ENCODE data around the gene NHSL2.
A peak's percentile ranks its signal among the peaks of the same experiment; 100 is the strongest.

NHSL2 gene

DNA sequence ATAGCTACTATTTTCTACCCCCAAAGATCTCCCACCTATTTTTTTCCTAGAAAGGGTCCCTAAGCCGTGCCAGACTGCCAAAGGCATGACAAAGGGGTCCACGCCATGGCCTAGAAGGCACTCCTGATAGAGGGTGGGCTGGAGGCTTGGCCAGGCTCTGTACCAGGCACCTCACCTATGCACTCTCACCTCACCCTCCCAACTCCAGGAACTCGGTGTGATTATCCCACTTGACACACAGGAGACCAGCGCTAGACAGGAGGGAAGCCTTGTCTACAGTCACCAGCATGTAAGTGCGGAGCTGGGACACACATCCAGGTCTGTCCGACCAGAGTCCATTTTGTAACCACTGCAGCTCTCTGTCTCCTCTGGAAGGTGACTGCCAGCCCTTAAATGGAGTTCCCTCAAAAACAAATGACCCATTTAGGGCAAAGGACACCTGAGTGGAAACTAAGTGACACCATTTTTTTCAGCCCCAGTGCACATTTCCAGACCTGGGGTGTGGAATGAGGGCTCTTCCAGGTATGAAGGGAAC is 114.7 kb downstream of the NHSL2 start:
- Histone ChIP-seq H3K9me3 (ENCODE audit: control insufficient read depth in 2 of 2, low read length in 2 of 2) (no peaks in the 10 kb centered on the region), H3K9ac (ENCODE audit: low read depth in 1 of 2, low read length in 2 of 2) (no peak overlapping the region), H3K4me1 (ENCODE audit: control insufficient read depth in 2 of 2, insufficient read depth in 2 of 2, low read length in 2 of 2) (no peaks in the 10 kb centered on the region), H3K36me3 (ENCODE audit: control insufficient read depth in 2 of 2, insufficient read depth in 2 of 2, low read length in 2 of 2) (no peaks in the 10 kb centered on the region), H3K27ac (ENCODE audit: low read depth in 2 of 2, low read length in 2 of 2) (no peak overlapping the region), H3K27me3 (ENCODE audit: control insufficient read depth in 2 of 2, insufficient read depth in 2 of 2, low read length in 2 of 2) (peaks cover 2 to 19% of the 10 kb centered on the region in 2 donors), H3K4me3 (ENCODE audit: low read length in 2 of 2) (no peak overlapping the region)

DNA sequence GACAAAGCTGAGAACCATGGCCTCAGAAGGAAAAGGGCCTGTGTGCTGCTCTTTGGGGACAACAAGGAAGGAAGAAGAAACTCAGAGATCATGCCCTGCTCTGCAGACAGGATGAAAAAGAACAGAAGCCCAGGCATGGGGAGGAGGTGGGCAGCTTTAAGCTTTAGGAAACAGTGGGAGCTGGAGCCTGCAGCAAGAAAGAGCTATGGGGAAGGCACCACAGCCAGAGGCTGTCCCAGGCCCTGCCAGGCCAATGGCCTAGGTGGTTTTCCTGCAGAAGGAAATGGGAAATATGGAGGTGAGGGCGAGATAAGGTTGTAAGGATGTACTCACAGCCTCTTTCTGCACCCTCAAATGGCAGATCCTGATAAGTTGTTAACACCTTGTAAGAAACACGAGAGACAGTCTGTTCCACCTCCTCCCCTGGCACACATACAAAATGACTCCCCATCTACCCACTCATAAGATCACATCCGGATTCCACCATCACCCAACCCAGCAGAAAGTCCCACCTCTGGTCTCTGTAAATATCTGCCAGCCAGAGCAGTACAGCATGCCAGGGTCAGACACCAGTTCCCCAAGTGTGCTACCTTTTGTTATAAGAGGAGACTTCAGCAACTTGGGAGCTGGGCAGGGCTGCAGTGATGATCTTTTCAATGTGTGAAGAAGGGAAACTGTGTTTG is 115.8 kb downstream of the NHSL2 start:
- H3K4me3 ChIP-seq (ENCODE audit: low read length in 2 of 2) = no peak overlapping the region
- no peaks in the 10 kb centered on the region for H3K9me3 ChIP-seq (ENCODE audit: control insufficient read depth in 2 of 2, low read length in 2 of 2)
- no peak overlapping the region for H3K9ac ChIP-seq (ENCODE audit: low read depth in 1 of 2, low read length in 2 of 2)
- peaks cover 0 to 9% of the 10 kb centered on the region in 2 donors for H3K27me3 ChIP-seq (ENCODE audit: control insufficient read depth in 2 of 2, insufficient read depth in 2 of 2, low read length in 2 of 2)
- H3K36me3 ChIP-seq (ENCODE audit: control insufficient read depth in 2 of 2, insufficient read depth in 2 of 2, low read length in 2 of 2) = no peaks in the 10 kb centered on the region
- H3K4me1 ChIP-seq (ENCODE audit: control insufficient read depth in 2 of 2, insufficient read depth in 2 of 2, low read length in 2 of 2) = no peaks in the 10 kb centered on the region
- no peak overlapping the region for H3K27ac ChIP-seq (ENCODE audit: low read depth in 2 of 2, low read length in 2 of 2)

DNA sequence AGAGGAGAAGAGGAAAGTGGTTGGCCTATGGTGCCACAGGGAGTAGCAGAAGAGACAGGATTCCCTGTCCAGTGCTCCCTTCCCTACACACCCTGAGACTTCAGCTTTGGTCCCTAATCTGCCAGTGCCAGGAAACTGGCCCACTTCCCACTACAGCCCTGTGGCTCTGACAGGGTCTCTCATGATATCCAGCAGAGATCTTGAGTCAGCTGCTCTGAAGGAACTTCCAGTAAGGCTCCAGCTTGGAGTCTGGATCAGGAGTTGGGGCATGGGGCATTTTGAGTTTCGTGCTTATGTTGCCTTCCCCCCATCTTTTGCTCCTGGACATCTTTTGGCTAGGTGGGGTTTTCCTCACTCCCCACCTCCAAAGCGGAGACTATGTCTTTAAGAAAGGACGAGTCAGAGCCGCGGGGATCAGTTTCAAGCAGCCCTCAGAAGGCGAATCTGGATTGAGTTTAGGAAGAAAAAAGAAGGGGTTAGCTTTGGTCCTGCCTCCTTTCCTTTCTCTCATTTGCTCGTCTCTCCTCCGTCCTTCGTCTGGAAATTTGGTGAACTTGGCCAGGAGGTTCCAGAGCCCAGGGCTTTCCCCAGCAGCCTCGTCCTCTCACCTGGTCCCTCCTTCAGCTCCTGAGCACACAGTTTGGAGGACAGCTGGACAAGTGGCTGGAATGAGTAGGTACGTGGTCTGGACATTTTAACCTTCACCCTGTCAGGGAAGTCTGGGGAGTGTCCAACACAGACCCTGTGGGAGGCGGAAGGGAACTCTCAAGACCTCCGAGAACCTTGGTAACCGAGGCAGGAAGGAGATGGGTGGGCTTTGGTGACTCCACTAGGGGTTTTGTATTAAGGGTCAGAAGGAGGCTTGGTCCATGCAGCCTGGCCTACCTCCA is 116.6 kb downstream of the NHSL2 start:
- Histone ChIP-seq H3K27me3 (ENCODE audit: control insufficient read depth in 2 of 2, insufficient read depth in 2 of 2, low read length in 2 of 2) (peaks cover 0 to 9% of the 10 kb centered on the region in 2 donors), H3K4me3 (ENCODE audit: low read length in 2 of 2) (peak overlapping the region in 1 of 2 donors; percentile 20), H3K9me3 (ENCODE audit: control insufficient read depth in 2 of 2, low read length in 2 of 2) (no peaks in the 10 kb centered on the region), H3K36me3 (ENCODE audit: control insufficient read depth in 2 of 2, insufficient read depth in 2 of 2, low read length in 2 of 2) (no peaks in the 10 kb centered on the region), H3K9ac (ENCODE audit: low read depth in 1 of 2, low read length in 2 of 2) (no peak overlapping the region), H3K27ac (ENCODE audit: low read depth in 2 of 2, low read length in 2 of 2) (no peak overlapping the region), H3K4me1 (ENCODE audit: control insufficient read depth in 2 of 2, insufficient read depth in 2 of 2, low read length in 2 of 2) (no peaks in the 10 kb centered on the region)

DNA sequence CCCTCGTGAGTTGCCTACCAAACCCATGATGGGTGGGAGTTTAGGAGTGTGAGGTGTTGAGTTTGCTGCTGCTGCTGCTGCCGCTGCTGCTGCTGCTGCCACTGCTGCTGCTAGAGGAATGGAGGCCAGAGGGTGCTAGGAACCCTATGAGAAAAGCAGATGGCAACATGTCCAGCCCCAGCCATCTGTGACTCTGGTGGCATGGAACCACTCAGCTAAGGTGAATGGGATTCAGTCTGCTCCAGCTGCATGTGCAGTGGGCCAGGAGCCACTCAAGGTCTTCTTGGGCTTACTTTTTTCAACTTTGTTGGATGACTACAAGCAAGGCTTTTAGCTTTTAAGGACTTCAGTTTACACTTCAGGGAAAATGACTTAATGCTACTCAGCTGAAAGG is 117.3 kb downstream of the NHSL2 start:
- peaks cover 0 to 9% of the 10 kb centered on the region in 2 donors for H3K27me3 ChIP-seq (ENCODE audit: control insufficient read depth in 2 of 2, insufficient read depth in 2 of 2, low read length in 2 of 2)
- H3K9ac ChIP-seq (ENCODE audit: low read depth in 1 of 2, low read length in 2 of 2) = no peak overlapping the region
- H3K27ac ChIP-seq (ENCODE audit: low read depth in 2 of 2, low read length in 2 of 2) = no peak overlapping the region

DNA sequence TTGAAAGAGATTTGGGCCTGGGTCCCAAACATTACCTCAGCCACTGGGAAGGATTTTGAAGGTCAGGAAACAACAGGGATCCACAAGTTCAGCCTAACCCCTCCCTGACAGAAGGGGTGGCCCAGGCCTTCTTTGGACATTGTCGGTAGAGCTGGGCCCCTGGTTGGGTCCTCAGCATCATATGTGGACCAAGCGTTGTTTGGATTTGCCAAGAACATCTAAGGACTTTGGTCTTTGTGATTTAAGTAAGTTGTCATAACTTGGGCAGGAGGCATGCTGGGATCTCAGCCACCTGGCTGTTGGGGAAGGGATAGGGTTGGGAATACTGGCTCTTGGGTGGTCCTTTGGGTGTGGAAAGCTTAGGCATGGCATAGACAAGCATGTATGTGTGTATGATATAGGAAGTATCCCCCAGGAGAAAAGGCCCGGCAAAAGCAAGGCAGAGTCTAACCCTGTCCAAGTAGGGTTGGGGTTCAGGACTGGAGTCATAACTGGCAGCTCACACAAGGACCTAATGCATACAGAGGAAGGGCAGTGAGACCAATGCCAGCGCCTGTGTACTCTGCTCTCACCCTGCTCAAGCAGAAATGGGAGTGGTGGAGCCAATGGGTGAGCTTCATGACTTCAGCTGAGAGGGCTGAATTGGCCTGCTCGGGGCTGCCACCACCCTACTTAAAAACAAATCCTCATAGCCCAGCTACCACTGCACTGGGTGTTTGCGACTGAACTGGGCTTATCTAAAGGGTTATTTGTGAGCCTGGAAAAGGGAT is 118.2 kb downstream of the NHSL2 start:
- no peak overlapping the region for H3K27ac ChIP-seq (ENCODE audit: low read depth in 2 of 2, low read length in 2 of 2)
- H3K36me3 ChIP-seq (ENCODE audit: control insufficient read depth in 2 of 2, insufficient read depth in 2 of 2, low read length in 2 of 2) = no peaks in the 10 kb centered on the region
- peaks cover 0 to 9% of the 10 kb centered on the region in 2 donors for H3K27me3 ChIP-seq (ENCODE audit: control insufficient read depth in 2 of 2, insufficient read depth in 2 of 2, low read length in 2 of 2)
- no peak overlapping the region for H3K9ac ChIP-seq (ENCODE audit: low read depth in 1 of 2, low read length in 2 of 2)
- no peaks in the 10 kb centered on the region for H3K9me3 ChIP-seq (ENCODE audit: control insufficient read depth in 2 of 2, low read length in 2 of 2)
- no peak overlapping the region for H3K4me3 ChIP-seq (ENCODE audit: low read length in 2 of 2)
- no peaks in the 10 kb centered on the region for H3K4me1 ChIP-seq (ENCODE audit: control insufficient read depth in 2 of 2, insufficient read depth in 2 of 2, low read length in 2 of 2)

More for the DNA sequence above, 117.3 kb downstream of the NHSL2 start:
- Histone ChIP-seq H3K4me1 (ENCODE audit: control insufficient read depth in 2 of 2, insufficient read depth in 2 of 2, low read length in 2 of 2) (no peaks in the 10 kb centered on the region), H3K36me3 (ENCODE audit: control insufficient read depth in 2 of 2, insufficient read depth in 2 of 2, low read length in 2 of 2) (no peaks in the 10 kb centered on the region), H3K4me3 (ENCODE audit: low read length in 2 of 2) (no peak overlapping the region), H3K9me3 (ENCODE audit: control insufficient read depth in 2 of 2, low read length in 2 of 2) (no peaks in the 10 kb centered on the region)

DNA sequence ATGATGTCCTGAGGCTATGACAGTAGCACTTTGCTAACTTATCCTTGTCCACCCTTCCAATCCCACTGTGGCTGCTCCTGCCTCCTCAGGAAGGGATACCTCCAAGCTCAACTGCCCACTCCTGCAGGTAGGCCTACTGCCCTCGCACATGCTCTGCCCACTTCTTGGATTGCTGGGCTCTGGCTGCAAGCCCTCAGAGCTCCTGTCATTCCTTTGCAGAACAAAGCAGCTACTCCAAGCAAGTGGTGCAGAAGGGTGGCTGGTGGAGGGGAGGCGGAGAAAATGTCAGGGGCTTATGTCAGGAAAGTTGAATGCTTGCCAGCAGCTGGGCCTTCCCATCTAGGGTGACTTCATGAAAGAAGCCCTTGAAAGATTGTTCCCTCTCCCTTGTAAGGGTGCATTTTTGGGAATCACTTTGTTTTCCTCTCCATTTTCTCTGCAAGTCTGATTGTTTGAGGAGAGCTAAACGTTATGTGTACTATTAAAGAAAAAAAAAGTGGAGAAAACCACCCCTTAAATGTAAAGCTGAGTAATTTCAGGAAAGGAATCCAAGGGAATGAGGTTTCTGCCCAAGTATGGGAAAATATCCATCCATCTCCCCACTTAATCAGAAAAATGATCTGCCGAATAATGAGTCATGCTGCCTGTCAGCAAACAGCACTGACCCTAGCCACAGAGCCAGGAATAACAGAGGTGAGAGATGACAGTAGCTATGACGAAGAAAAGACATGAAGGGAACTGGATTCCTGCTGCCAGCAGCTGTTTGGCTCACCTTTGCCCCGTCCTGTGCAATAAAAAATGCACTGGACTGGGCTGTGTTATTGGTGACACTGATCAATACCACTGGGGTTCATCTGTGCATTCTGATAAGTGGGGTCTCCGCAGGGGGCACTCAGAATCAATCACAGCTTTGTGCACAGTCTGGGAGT is 119.1 kb downstream of the NHSL2 start:
- Histone ChIP-seq H3K27me3 (ENCODE audit: control insufficient read depth in 2 of 2, insufficient read depth in 2 of 2, low read length in 2 of 2) (peaks cover 0 to 9% of the 10 kb centered on the region in 2 donors), H3K9me3 (ENCODE audit: control insufficient read depth in 2 of 2, low read length in 2 of 2) (no peaks in the 10 kb centered on the region), H3K4me3 (ENCODE audit: low read length in 2 of 2) (no peak overlapping the region), H3K4me1 (ENCODE audit: control insufficient read depth in 2 of 2, insufficient read depth in 2 of 2, low read length in 2 of 2) (no peaks in the 10 kb centered on the region), H3K36me3 (ENCODE audit: control insufficient read depth in 2 of 2, insufficient read depth in 2 of 2, low read length in 2 of 2) (no peaks in the 10 kb centered on the region), H3K27ac (ENCODE audit: low read depth in 2 of 2, low read length in 2 of 2) (no peak overlapping the region), H3K9ac (ENCODE audit: low read depth in 1 of 2, low read length in 2 of 2) (no peak overlapping the region)

DNA sequence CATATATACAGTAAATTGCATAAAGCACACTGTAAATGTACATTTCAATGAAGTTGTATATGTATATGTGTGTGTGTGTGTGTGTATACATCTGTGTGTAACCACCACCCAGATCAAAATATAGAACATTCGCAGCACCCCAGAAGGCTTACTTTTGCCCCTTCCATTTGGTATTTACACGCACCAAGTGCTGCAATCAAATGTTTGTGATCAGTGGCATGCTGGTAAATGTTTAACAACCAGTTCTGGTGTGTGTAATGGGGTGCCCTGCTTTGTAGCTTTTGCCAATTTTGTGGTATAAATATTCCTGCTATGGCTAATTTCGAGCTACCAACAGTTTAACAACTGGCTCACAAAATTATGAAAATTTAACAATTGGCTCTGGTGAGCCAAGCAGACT is 119.8 kb downstream of the NHSL2 start:
- H3K9ac ChIP-seq (ENCODE audit: low read depth in 1 of 2, low read length in 2 of 2) = no peak overlapping the region
- H3K4me1 ChIP-seq (ENCODE audit: control insufficient read depth in 2 of 2, insufficient read depth in 2 of 2, low read length in 2 of 2) = no peaks in the 10 kb centered on the region
- no peak overlapping the region for H3K27ac ChIP-seq (ENCODE audit: low read depth in 2 of 2, low read length in 2 of 2)
- H3K4me3 ChIP-seq (ENCODE audit: low read length in 2 of 2) = no peak overlapping the region
- peaks cover 0 to 7% of the 10 kb centered on the region in 2 donors for H3K27me3 ChIP-seq (ENCODE audit: control insufficient read depth in 2 of 2, insufficient read depth in 2 of 2, low read length in 2 of 2)
- H3K36me3 ChIP-seq (ENCODE audit: control insufficient read depth in 2 of 2, insufficient read depth in 2 of 2, low read length in 2 of 2) = no peaks in the 10 kb centered on the region
- H3K9me3 ChIP-seq (ENCODE audit: control insufficient read depth in 2 of 2, low read length in 2 of 2) = no peaks in the 10 kb centered on the region

DNA sequence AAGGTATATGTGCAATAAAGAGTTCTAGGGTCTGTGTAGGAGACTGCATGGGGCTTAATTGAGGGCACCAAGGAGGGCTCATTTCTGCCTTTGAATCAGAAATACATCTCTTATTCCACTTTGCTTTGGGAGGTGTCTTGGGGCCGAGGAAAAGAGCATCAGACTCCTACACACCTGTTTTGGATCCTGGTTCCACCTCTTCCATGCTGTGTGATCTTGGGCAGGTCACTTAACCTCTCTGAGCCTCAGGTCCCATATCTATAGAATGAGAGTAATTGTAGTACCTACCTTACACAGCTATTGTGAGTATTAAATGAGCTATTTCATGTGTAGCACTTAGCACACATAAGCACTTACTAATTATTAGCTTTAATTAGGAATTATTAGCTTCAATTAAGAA is 120.5 kb downstream of the NHSL2 start:
- no peaks in the 10 kb centered on the region for H3K4me1 ChIP-seq (ENCODE audit: control insufficient read depth in 2 of 2, insufficient read depth in 2 of 2, low read length in 2 of 2)
- no peak overlapping the region for H3K9ac ChIP-seq (ENCODE audit: low read depth in 1 of 2, low read length in 2 of 2)
- no peak overlapping the region for H3K4me3 ChIP-seq (ENCODE audit: low read length in 2 of 2)
- H3K27me3 ChIP-seq (ENCODE audit: control insufficient read depth in 2 of 2, insufficient read depth in 2 of 2, low read length in 2 of 2) = peaks cover 0 to 4% of the 10 kb centered on the region in 2 donors
- H3K27ac ChIP-seq (ENCODE audit: low read depth in 2 of 2, low read length in 2 of 2) = no peak overlapping the region
- no peaks in the 10 kb centered on the region for H3K36me3 ChIP-seq (ENCODE audit: control insufficient read depth in 2 of 2, insufficient read depth in 2 of 2, low read length in 2 of 2)
- no peaks in the 10 kb centered on the region for H3K9me3 ChIP-seq (ENCODE audit: control insufficient read depth in 2 of 2, low read length in 2 of 2)

DNA sequence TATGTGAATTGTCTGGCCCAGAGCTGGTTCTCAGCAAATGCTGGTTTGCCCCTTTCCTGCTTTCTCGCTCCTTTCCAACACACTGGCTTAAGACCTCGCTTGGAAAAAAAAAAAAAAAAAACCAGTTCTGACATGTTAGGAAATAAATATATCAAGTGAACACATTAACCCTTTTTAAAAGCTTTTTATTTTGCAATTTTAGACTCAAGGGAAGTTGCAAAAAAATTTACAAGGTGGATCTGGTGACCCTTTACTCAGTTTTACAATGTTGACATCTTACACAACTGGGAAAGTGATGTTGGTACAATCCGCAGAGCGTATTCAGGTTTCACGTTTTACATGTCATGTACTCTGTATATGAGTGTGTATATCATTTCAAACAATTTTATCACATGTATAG is 121.0 kb downstream of the NHSL2 start:
- Histone ChIP-seq H3K27ac (ENCODE audit: low read depth in 2 of 2, low read length in 2 of 2) (no peak overlapping the region), H3K36me3 (ENCODE audit: control insufficient read depth in 2 of 2, insufficient read depth in 2 of 2, low read length in 2 of 2) (no peaks in the 10 kb centered on the region), H3K4me3 (ENCODE audit: low read length in 2 of 2) (no peak overlapping the region), H3K4me1 (ENCODE audit: control insufficient read depth in 2 of 2, insufficient read depth in 2 of 2, low read length in 2 of 2) (no peaks in the 10 kb centered on the region), H3K9ac (ENCODE audit: low read depth in 1 of 2, low read length in 2 of 2) (no peak overlapping the region), H3K27me3 (ENCODE audit: control insufficient read depth in 2 of 2, insufficient read depth in 2 of 2, low read length in 2 of 2) (peaks cover 0 to 4% of the 10 kb centered on the region in 2 donors), H3K9me3 (ENCODE audit: control insufficient read depth in 2 of 2, low read length in 2 of 2) (no peaks in the 10 kb centered on the region)
